MCF 10A (cell line): ENCODE data around the gene TMEM94. TPM values are rescaled to one million over a fixed set of nuclear protein-coding genes. Genes with fewer than 3 reads are reported as not detected.

Source experiments
- Bru-seq: library from RNA; stranded (reverse); fragments of 400-500 nt; gene quantifications from one replicate; lab custom pipeline; 2021; lab: Mats Ljungman, UMichigan
- BruChase-seq, 2 experiments: library from RNA; stranded (reverse); fragments of 400-500 nt; gene quantifications; one replicate each; lab custom pipeline; 2021; lab: Mats Ljungman, UMichigan
- BruUV-seq: library from RNA; stranded (reverse); fragments of 400-500 nt; replicated peaks from 2 replicates; lab custom pipeline; 2021; lab: Mats Ljungman, UMichigan
- CTCF ChIA-PET: fragments of 300-600 bp; sonication (Branson Sonifier 250); formaldehyde crosslinking; extraction: SDS; loops from one replicate; lab custom pipeline; 2021; ENCODE audit warnings: antibody characterized with exemption, inconsistent platforms; lab: Yijun Ruan, JAX
- POLR2A ChIA-PET: fragments of 300-600, 350-650 bp; sonication (Branson Sonifier 250); formaldehyde crosslinking; extraction: SDS; loops from one replicate; lab custom pipeline; 2020; ENCODE audit warnings: antibody characterized with exemption, inconsistent platforms; lab: Yijun Ruan, JAX
- DNase-seq: peaks from one replicate; pipeline ENCODE4 v3.0.0-alpha.2; 2018; ENCODE audit not compliant: unreplicated experiment
- H3K27ac Mint-ChIP-seq: one replicate; pipeline ENCODE4 v1.8.0; 2022; ENCODE audit warnings: mild to moderate bottlenecking, low read depth, mixed read lengths; ENCODE audit not compliant: unreplicated experiment
- H3K27me3 Mint-ChIP-seq: one replicate; pipeline ENCODE4 v1.8.0; 2022; ENCODE audit warnings: mixed read lengths; ENCODE audit not compliant: insufficient read depth, unreplicated experiment
- H3K36me3 Mint-ChIP-seq: one replicate; pipeline ENCODE4 v1.8.0; 2022; ENCODE audit warnings: mild to moderate bottlenecking, moderate library complexity, mixed read lengths; ENCODE audit not compliant: insufficient read depth, unreplicated experiment
- H3K4me1 Mint-ChIP-seq: one replicate; pipeline ENCODE4 v1.8.0; 2022; ENCODE audit warnings: mixed read lengths; ENCODE audit not compliant: insufficient read depth, unreplicated experiment
- H3K4me3 Mint-ChIP-seq: one replicate; pipeline ENCODE4 v1.8.0; 2022; ENCODE audit warnings: mild to moderate bottlenecking, moderate library complexity, mixed read lengths; ENCODE audit not compliant: unreplicated experiment
- H3K9me3 Mint-ChIP-seq: one replicate; pipeline ENCODE4 v1.8.0; 2022; ENCODE audit warnings: mixed read lengths; ENCODE audit not compliant: unreplicated experiment
- CTCF ChIP-seq: fragments of 200-600 bp; IDR thresholded peaks from one replicate; pipeline ENCODE4 v1.8.0; 2022; ENCODE audit warnings: antibody characterized with exemption, mild to moderate bottlenecking; ENCODE audit not compliant: unreplicated experiment
- intact Hi-C: fragments of 100-400 bp; cut with micrococcal nuclease; formaldehyde crosslinking; loops from 2 replicates; pipeline ENCODE4 v1.14.1; 2022
- long read RNA-seq: library from polyadenylated mRNA; stranded (forward); transcript quantifications from one replicate; pipeline ENCODE4 v2.0.0, GENCODE V29; 2022
- total RNA-seq: library from RNA; stranded (reverse); gene quantifications from 2 replicates; pipeline ENCODE4 v1.2.3, GENCODE V29; 2022

The TMEM94 gene
- 42.8 and 46.5 TPM in 2 replicates for total RNA-seq
- Bru-seq, nascent RNA: percentile 50 among the genes with signal in this experiment
- BruChase-seq, experiment 1, labeled RNA remaining after a 6-hour chase: percentile 58 among the genes with signal in this experiment
- BruChase-seq, experiment 2, labeled RNA remaining after a 2-hour chase: percentile 48 among the genes with signal in this experiment
- long read RNA-seq, full-length matches to known transcripts: 1 of 31 reads
- long read RNA-seq, partial matches to known transcripts: 18 of 31 reads
- long read RNA-seq, other reads (novel, unspliced or antisense): 12 of 31 reads

GRCh38 chr17:75456417-75457046 is at the start of gene TMEM94:
TSS of gene TMEM94 (plus strand) at chr17:75456635. CDS start at chr17:75471906, 15,271 bp downstream.
- Mint-ChIP-seq H3K4me3 (peak within 1 kb of the TSS; percentile 86), H3K27ac (peak within 1 kb of the TSS; percentile 90), H3K36me3 (no peaks in the 10 kb centered on the region), H3K9me3 (no peaks in the 10 kb centered on the region), H3K4me1 (peaks cover 22% of the 10 kb centered on the region), H3K27me3 (no peaks in the 10 kb centered on the region)
- ChIA-PET POLR2A (interaction anchor here (0.6 to 2.2 kb wide), 26 partner anchors 8 to 409 kb away, joined by 3 to 15 read pairs (median 4); partner anchors contain the start of genes GGA3, GRB2, KCTD2 and LLGL2), CTCF (interaction anchor here (0.6 to 1.0 kb wide), 3 partner anchors 69 to 310 kb away, joined by 3 read pairs; partner anchors contain the start of gene LLGL2)
- BruUV-seq: no TSS peak
- intact Hi-C loops: no loop called here
- TF ChIP-seq CTCF: no peak
- peak; percentile 98 for DNase-seq

- no peaks in the 10 kb centered on the region for H3K9me3 Mint-ChIP-seq
- H3K27me3 Mint-ChIP-seq: peaks cover 2% of the 10 kb centered on the region
- BruUV-seq: no TSS peak
- TF ChIP-seq CTCF: no peak
- CTCF ChIA-PET: interaction anchor here (1.0 kb wide), 1 partner anchor 137 kb away, joined by 4 read pairs; no protein-coding TSS in a partner anchor
- no peak overlapping the region for H3K4me3 Mint-ChIP-seq
- H3K36me3 Mint-ChIP-seq: peaks cover under 1% of the 10 kb centered on the region
- intact Hi-C loops: no loop called here
- no peak overlapping the region for H3K27ac Mint-ChIP-seq
- peaks cover 16% of the 10 kb centered on the region for H3K4me1 Mint-ChIP-seq
- POLR2A ChIA-PET: interaction anchor here (0.9 to 4.5 kb wide), 2 partner anchors 13 to 85 kb away, joined by 4 to 108 read pairs; no protein-coding TSS in a partner anchor
- DNase-seq: no peak
Measured at GRCh38 chr17:75407655-75408352, 48.6 kb upstream of the TMEM94 start.

- no peaks in the 10 kb centered on the region for H3K9me3 Mint-ChIP-seq
- peaks cover 17% of the 10 kb centered on the region for H3K27me3 Mint-ChIP-seq
- BruUV-seq: no TSS peak
- intact Hi-C loops: loop anchor here (5.0 kb wide), 1 partner anchor 298 kb away; no protein-coding TSS in a partner anchor
- TF ChIP-seq CTCF: no peak
- H3K4me3 Mint-ChIP-seq: no peak overlapping the region
- ChIA-PET CTCF (interaction anchor here (0.5 to 1.5 kb wide), 4 partner anchors 96 to 209 kb away, joined by 3 to 7 read pairs (median 4); partner anchors contain the start of genes MIF4GD and SLC25A19), POLR2A (interaction anchor here (1.2 kb wide), 1 partner anchor 47 kb away, joined by 4 read pairs; the partner anchor contains the start of gene TMEM94)
- no peak overlapping the region for H3K27ac Mint-ChIP-seq
- peaks cover 22% of the 10 kb centered on the region for H3K4me1 Mint-ChIP-seq
- DNase-seq: no peak
- H3K36me3 Mint-ChIP-seq: no peaks in the 10 kb centered on the region
Measured at GRCh38 chr17:75410141-75410540, 46.3 kb upstream of the TMEM94 start.
